GM11168 (cell line): ENCODE results near the gene EDC3.
"Not testable (repeated sequence)": the region's sequence is repeated elsewhere in the genome, so short reads cannot be mapped to it uniquely, and the experiment has no call there.

Source experiments
- in situ Hi-C: fragments of 300-500 bp; cut with MboI; formaldehyde crosslinking; loops from one replicate; pipeline ENCODE4 v1.12.0; 2022; ENCODE audit warnings: low sequenced_read_pairs; ENCODE audit not compliant: unreplicated experiment

EDC3 gene, protein sequence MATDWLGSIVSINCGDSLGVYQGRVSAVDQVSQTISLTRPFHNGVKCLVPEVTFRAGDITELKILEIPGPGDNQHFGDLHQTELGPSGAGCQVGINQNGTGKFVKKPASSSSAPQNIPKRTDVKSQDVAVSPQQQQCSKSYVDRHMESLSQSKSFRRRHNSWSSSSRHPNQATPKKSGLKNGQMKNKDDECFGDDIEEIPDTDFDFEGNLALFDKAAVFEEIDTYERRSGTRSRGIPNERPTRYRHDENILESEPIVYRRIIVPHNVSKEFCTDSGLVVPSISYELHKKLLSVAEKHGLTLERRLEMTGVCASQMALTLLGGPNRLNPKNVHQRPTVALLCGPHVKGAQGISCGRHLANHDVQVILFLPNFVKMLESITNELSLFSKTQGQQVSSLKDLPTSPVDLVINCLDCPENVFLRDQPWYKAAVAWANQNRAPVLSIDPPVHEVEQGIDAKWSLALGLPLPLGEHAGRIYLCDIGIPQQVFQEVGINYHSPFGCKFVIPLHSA

DNA sequence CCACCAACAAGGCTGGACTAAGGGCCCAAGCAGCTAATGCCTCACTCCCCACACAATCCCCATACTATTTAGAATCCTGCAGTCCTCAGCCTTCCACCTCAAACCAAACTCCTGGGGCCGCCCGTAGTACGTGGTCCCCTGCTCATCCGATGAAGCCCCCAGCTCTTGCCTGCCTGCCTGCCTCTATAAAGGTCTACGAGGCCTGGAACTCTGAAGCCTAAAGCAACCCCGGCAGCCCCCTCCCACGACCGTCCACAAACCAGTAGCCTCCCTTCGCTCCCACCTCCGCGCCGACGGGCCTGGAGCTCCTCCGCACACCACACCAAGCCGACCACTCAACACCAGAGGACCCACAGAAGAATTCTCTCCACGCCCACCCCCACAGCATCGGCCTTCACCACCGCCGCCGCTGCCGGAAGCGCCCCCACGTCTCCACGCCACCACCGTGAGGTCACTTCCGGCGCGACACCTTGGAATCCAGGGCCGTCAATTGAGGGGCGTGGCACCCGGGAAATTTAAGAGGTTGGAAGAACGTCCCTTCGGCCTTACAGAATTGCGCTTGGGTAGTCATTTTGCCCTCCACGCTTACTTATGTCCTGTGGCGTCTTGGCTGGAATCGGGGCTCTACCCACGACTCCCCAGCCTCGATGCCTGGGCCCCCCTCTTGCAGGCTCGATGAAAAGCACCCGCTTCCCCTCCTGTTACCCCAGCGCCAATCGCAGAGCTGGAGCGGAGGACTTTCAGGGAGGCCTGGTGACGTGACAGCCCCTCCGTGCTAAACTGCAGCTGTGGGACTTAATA, at the start of gene EDC3:
TSS of gene EDC3 (minus strand) at position 428 of the 801 bp plus-strand sequence. CDS start 20,900 bp downstream, outside the sequence.
- in situ Hi-C loops: no loop called here

DNA sequence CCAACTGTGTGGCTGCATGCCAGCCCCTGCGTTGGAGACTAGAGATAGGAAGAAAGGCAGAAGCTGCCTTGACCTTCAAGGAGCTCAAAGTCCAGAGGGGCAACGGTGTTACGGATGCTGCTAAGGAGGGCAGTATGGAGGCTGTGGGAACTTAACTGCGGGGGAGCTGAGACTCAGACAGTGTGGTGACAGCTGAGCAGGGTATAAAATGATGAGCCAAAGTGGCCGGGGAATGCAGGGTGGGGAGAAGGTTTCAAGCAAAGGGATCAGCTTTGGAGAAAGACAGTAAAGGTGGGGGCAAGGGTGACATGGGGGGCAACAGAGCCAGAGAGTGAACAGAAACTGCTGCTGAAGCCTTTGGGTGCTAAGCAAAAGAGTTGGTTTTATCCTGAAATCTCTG, 46.6 kb upstream of the EDC3 start:
- in situ Hi-C loops: no loop called here

DNA sequence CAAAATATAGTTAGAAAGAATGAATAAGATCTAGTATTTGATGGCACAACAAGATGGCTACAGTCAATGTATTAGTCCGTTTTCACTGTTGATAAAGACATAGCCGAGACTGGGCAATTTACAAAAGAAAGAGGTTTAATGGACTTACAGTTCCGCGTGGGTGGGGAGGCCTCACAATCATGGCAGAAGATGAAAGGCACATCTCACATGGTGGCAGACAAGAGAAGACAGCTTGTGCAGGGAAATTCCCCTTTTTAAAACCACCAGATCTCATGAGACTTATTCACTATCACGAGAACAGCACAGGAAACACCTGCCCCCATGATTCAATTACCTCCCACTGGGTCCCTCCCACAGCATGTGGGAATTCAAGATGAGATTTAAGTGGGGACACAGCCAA, 42.4 kb upstream of the EDC3 start:
- in situ Hi-C loops: not testable (repeated sequence)

DNA sequence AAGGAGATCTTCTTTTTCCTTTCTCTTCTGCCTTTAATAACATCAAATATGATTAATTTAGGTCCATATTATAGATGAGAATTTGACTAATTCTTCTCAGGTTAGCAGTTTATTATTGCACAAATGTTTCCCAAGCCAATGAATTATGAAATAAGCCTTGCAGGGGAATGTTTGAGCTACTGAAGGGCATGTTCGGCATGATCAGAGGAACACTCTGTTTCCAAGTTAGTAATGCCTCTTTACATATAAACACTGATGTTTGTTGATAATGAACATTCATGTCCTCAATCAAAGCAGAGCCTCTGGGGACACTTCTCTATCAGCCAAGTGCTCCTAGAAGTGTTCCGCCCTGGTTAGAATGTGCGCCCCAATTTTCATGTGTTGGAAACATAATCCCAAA, 39.5 kb upstream of the EDC3 start:
- in situ Hi-C loops: no loop called here

DNA sequence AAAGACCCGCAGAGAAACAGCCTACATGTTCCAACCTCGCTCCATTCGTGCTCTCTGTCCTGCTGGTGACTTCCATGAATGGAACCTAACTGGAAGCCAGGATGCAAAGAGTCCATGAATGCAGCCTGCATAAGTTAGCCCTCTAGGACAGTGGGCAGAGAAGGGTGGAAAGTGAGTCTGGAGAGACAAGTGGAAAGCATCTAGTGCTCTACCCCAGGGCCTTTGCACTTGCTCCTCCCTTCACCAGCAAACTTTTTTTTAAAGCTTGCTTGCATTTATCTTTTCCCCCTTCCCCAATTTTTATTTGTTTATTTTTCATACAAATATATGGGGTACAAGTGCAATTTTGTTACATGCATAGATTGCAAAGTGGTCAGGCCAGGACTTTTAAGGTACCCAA, 37.4 kb upstream of the EDC3 start:
- in situ Hi-C loops: no loop called here

DNA sequence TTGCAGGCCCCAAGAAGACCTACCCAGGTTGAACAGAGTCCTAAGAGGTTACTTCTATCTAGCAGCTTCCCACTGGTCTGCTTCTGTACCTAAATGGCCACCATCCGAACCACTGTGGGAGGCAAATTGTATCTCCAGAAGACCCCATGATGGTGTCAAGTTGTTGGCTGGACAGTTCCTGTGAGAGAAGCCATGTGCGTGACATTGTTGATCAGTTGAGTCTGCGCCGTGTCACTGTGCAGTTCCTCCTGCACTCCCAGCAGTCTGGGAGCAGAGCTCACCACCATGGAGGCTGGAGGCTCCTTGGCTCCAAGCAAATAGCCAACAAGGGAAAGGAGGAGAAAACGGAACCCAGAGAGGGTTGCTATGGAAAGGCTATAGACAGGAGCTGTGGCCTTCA, 37.0 kb upstream of the EDC3 start:
- in situ Hi-C loops: no loop called here

DNA sequence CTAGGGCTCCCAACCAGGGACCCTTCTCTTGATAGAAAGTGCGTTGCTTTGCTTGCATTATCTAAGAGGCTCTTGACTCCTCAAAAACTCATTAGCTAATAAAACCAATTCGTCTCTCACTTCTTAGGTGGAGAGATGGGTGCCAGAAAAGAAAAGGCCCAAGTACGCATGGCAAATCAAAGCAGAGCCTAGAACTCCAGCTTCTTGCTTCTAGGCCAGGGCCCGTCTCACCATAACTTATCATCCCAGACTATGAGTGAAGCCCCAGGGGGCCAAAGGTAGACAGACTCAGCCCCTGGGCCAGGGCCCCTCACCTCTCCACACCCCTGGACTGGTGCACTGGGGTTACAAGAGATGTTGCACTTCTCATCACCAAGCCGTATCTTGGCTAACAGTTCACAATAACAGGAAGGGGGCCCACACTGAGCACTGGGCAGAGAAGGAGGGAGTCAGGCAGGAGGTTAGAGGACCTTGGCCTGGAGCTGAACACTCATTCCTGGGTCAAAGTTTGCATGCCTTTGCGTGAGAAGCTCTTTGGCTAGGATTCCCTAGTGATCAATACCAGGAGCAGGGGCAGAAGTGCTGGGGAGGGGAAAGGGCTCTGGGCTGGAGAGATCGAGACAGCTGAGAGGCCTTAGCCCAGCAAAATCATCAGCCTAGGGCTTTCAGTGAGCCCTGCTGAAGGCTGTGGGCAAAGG, 34.9 kb upstream of the EDC3 start:
- in situ Hi-C loops: no loop called here

DNA sequence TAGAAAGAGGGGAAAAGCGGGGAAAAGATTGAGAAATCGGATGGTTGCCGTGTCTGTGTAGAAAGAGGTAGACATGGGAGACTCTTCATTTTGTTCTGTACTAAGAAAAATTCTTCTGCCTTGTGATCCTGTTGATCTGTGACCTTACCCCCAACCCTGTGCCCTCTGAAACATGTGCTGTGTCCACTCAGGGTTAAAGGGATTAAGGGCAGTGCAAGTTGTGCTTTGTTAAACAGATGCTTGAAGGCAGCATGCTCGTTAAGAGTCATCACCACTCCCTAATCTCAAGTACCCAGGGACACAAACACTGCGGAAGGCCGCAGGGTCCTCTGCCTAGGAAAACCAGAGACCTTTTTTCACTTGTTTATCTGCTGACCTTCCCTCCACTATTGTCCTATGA, 33.5 kb upstream of the EDC3 start:
- in situ Hi-C loops: not testable (repeated sequence)

DNA sequence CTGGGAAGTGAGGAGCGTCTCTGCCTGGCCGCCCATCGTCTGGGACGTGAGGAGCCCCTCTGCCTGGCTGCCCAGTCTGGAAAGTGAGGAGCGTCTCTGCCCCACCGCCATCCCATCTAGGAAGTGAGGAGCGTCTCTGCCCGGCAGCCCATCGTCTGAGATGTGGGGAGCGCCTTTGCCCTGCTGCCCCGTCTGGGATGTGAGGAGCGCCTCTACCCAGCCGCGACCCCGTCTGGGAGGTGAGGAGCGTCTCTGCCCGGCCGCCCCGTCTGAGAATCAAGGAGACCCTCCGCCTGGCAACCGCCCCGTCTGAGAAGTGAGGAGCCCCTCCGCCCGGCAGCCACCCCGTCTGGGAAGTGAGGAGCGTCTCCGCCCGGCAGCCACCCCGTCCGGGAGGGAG, 32.9 kb upstream of the EDC3 start:
- in situ Hi-C loops: not testable (repeated sequence)

DNA sequence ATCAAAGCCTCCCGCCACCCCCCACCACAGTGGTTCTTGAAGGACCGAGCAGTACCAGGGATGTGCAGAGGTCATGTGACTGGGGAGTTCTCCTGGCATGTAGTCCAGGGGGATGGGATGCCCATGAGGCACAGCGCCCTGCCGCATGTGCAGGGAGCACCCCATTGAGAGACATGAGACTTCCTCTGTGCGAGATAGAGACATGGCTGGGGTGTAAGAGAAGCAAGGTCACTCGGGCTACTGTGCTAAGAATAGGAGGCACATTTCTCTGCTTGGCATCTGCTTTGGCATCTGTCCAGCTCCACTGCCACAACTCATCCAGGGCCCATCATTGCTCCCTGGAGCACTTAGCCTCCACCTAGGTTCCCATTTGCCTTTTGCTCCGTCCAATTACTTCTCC, 31.9 kb upstream of the EDC3 start:
- in situ Hi-C loops: no loop called here

DNA sequence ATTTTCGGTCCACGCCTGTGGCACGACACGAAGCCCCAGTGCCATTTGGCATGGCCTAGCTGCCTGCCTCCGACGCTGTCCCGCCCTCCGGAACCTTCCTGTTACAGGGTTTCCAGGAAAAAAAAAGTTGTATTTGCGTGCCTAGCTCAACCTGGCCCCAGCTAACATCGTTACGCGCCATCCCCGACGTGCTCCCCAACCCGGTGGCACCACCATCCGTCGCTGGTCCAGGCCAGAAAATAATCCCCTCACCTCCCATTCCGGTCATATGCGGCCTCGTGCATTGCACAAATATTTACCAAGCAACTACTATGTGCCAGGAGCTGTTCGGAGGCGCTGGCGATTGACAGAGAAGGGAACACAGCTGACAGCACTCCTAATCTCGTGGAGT, 30.9 kb upstream of the EDC3 start:
- in situ Hi-C loops: no loop called here

DNA sequence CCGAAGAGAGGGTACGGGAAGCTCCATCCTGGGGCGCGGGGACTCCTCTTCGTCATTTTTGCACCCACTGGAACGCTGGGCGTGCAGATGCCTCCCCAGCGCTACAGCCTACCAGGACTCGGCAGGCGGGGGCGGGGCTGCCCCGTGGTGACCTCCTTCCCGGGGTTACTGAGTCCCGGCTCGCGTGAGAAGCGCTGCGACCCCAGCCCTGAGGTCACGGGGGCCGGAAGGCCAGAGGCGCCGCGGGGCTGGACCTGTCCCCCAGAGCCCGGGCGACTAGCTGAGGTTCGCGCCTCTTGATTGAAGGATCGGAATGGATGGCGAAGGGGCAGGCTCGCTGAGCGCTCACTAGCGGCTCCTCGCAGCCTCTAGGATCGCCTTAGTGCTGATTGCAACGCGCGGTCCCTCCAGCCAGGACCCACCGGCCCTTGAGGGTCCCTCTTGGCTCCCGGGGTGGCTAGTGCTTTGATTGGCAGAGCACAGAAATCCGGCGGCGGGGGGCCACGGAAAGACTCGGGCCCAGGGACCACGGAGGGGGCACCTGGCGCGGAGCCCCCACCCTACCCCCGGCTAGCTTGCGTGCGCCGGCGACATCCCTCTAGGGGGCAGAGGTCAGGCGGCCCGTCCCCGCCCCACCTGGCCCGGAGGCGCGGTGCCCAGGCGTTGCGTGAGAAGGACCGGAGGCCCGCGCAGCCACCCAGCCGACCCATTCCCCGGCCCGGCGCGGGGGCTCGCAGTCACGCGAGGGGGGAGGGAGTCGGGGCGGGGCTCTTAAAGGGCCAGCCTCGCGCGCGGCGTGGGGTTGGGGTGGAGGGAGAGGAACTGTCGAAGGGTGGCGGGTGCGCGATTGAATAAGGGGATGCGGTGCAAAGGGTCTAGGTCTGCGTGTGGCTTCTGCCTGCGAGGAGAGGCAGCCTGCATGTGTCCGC, 30.3 kb upstream of the EDC3 start:
- in situ Hi-C loops: no loop called here

DNA sequence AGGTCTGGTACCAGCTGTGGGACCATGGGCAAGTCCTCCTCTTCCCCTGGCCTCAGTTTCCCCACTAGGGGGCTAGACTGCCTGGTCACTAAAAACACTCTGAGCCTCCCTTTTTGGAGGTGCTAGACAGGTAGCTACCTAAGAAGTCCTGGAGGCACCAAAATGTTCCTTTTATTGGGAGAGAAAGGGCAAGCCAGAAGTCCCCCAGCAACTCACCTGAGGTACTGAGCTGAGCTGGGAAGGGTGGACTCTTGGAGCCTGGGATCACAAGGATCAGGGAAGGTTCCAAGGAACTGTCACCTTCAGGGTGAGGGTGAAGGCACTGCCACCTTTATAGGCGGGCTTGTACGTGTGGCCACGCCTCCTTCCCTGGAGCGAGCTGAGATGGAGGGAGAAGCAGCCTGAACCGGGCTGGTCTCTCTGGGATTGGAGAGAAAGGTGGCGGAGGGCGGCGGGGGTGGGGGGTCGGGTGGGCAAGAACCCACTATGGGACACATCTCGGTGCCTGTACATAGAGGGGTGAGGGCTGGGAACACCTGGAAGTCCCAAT, 29.5 kb upstream of the EDC3 start, which contains the start of gene CYP1A1:
TSS of gene CYP1A1 (minus strand) at position 304 of the 550 bp plus-strand sequence. CDS start 2,431 bp downstream, outside the sequence.
- in situ Hi-C loops: no loop called here

DNA sequence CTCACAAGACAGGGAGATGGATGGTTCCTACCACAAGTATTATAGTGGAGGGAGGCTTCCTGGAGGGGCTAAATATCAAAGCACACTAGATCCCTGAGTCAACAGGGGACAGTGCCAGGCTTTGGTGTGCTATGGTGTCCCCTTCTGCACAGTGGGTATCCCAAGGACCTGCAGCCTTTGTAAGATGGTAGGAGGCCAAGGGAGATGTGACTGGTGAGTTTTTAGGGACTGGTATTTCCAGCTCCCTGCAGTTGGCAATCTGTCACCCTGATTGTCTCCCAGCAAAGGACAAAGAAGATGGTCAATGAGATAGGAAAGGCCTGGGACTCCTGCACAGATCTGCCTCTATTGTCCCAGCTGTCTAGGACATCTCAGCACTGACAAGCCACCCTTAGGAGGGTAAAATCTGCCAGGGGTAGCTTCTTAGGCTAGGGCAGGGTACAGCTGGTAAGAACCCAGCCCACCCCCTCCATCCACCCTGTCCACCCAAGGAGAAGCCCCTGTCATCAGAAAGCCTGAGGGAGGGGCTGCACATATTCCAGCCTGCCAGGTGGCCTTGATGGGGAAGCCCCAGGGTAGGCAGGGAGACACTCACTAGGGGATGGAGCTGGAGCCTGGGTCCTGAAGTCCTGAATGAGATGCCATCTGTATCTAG, 28.9 kb upstream of the EDC3 start:
- in situ Hi-C loops: no loop called here

DNA sequence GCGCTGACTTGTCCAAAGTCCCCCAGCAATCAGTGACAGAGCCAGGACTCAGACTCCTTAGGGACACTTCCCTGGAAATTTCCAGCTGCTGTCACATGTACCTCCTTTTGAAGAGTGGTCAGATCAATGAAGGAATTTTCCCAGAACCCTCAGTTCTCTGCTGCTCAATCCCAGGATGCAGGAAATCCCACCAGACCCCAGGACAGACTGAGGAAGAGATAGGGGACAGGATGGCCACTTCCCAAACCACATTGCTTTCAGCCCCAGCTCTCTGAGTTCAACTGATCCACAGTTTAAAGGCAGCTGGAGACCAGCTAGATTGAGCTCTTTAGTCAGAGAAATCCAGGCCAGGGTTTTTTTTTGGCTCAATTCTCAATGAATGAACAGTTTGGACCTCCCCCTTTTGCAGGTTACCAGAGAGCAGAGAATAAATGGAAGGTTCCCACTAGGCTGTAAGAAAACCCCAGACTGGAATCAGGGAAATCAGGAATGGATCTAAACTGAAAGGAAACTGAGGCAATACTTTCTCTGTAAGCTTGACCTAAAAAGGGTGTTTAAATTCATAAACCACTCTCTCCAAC, 28.0 kb upstream of the EDC3 start:
- in situ Hi-C loops: no loop called here

DNA sequence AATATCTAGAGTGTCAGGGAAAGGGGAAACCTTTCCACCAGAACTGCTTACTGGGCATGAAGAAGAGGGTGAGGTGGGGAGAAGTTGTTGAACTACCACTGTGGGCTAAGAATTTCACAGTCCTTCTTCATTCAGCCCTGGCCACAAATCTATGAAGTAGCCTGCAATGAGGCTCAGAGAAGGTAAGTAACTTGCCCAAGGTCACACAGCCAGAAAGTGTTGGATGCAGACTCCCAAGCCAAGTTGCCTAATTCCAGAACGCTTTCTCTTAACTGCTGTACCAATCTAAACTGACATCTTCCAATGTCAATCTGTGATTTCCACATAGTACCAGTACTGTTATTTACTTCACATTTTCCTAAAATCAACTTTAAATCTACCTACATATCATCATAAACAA, 27.4 kb upstream of the EDC3 start:
- in situ Hi-C loops: no loop called here

DNA sequence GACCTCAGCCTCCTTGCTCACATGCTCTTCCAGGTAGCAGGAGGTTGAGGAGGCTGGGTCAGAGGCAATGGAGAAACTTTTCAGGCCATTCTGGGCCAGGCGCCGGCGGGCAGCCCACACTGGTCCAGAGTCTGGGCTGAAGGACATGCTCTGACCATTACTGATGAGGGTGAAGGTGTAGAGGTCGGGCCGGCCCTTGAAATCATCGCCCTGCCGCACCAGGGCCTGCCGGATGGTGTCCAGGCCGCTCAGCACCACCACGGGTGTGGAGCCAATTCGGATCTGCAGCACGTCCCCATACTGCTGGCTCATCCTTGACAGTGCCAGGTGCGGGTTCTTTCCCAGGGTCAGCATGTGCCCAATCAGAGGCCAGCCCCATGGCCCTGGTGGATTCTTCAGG, 26.8 kb upstream of the EDC3 start:
- in situ Hi-C loops: no loop called here

DNA sequence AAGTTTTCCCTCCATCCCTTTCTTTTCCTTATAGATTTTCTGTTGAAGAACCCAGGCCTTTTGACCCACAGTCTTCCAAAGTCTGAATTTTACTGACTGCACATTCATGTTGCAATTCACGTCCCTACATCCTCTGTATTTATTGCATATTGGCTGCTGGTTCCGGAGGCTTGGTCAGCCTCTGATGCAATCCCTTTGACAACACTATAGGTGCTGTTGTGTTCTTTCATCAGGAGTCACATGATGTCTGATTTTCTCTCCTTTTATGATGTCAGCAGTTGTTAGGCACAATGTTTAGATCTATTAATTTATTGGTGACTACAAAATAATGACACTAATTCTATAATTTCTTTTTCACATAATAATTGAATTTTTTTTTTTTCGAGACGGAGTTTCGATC, 20.8 kb upstream of the EDC3 start:
- in situ Hi-C loops: no loop called here
